Measurements from ENCODE around the gene HERC3.
A peak's percentile ranks its signal among the peaks of the same experiment; 100 is the strongest.

The HERC3 gene

DNA sequence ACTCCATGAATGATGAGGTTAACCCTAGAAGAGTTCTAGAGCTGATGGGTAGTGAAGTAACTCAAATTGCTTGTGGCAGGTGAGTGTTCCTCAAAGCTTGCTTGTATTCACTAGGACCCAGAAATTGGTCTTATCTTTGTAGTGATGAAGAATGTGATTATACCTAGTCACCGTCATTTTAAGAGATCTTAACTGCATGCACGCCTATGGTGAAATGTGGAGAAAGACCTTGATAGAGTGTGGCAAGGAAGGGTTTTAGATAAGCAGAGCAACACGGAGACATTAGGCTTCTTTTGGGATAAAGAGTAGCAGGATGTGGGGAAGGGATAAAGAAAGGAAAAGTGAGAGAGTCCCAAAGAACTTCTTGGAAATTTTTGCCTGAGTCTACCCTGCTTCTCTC, 62.9 kb downstream of the HERC3 start:
- TF ChIP-seq, protein P1, sequence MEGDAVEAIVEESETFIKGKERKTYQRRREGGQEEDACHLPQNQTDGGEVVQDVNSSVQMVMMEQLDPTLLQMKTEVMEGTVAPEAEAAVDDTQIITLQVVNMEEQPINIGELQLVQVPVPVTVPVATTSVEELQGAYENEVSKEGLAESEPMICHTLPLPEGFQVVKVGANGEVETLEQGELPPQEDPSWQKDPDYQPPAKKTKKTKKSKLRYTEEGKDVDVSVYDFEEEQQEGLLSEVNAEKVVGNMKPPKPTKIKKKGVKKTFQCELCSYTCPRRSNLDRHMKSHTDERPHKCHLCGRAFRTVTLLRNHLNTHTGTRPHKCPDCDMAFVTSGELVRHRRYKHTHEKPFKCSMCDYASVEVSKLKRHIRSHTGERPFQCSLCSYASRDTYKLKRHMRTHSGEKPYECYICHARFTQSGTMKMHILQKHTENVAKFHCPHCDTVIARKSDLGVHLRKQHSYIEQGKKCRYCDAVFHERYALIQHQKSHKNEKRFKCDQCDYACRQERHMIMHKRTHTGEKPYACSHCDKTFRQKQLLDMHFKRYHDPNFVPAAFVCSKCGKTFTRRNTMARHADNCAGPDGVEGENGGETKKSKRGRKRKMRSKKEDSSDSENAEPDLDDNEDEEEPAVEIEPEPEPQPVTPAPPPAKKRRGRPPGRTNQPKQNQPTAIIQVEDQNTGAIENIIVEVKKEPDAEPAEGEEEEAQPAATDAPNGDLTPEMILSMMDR (IDR thresholded peaks at IDR 0.05; ENCODE audit: control insufficient read depth, extremely low read depth, insufficient read depth): no peak
- DNase-seq (ENCODE audit: low read depth): no peak

DNA sequence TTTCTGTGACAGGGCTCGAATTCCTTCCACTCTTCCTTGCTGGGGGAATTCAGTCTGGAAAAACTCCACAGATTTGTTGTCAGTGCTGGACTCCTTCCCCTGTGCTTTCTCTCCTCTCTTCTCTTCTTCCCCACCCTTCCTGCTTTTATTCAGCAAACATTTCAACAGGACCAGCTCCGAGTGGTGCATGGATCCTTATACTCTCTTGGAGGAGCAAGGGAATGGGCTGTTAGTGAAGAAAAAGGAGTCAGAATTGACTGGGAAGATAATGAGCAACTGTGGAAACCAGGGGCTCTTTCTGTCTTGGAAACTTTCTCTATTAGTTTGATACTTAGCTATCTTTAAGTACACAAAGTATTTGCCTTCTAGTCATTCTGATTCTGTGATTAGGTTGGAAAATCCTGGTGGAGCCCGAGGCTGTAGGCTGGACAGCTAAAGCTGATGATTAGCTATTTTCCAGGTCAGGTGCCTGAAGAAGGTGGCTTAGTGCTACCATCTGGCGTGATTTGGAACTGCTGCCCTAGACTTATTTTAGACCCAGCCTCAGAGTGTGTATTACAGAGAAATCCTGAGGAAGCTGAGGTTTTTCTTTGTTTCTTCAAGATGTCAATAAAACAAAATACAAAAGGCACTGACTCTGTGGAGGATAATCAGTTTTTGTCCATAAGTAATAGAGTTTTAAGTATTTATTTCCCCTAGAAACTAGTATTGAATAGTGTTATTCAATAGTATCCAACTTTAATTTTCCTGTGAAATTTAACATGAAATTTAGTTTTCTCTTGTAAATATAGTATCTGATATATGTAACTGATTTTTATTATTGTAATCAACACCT, 67.0 kb downstream of the HERC3 start:
- TF ChIP-seq, protein P1 (IDR thresholded peaks at IDR 0.05; ENCODE audit: control insufficient read depth, extremely low read depth, insufficient read depth): peak; percentile 92
- DNase-seq (ENCODE audit: low read depth): peak; percentile 74
- H3K4me3 ChIP-seq (ENCODE audit: low read depth, low read length): no peak overlapping the region

More for the DNA sequence above, 62.9 kb downstream of the HERC3 start:
- no peak overlapping the region for H3K4me3 ChIP-seq (ENCODE audit: low read depth, low read length)

DNA sequence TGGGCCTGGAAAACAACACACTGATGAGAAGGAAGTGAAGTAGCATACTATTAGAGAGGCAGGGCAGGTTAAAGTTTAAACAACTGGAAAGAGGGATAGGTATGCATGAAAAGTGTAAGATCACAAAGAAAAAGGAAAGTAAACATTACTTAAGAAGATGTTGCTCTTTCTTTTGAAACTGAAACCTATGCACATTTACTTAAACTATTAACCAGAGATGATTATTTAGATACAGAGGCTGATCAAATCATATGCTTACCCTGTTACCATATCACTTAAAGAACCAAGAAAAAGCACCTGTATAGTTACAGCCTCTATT, 67.6 kb downstream of the HERC3 start:
- DNase-seq (ENCODE audit: low read depth): no peak
- no peak overlapping the region for H3K4me3 ChIP-seq (ENCODE audit: low read depth, low read length)
- TF ChIP-seq, protein P1 (IDR thresholded peaks at IDR 0.05; ENCODE audit: control insufficient read depth, extremely low read depth, insufficient read depth): no peak

DNA sequence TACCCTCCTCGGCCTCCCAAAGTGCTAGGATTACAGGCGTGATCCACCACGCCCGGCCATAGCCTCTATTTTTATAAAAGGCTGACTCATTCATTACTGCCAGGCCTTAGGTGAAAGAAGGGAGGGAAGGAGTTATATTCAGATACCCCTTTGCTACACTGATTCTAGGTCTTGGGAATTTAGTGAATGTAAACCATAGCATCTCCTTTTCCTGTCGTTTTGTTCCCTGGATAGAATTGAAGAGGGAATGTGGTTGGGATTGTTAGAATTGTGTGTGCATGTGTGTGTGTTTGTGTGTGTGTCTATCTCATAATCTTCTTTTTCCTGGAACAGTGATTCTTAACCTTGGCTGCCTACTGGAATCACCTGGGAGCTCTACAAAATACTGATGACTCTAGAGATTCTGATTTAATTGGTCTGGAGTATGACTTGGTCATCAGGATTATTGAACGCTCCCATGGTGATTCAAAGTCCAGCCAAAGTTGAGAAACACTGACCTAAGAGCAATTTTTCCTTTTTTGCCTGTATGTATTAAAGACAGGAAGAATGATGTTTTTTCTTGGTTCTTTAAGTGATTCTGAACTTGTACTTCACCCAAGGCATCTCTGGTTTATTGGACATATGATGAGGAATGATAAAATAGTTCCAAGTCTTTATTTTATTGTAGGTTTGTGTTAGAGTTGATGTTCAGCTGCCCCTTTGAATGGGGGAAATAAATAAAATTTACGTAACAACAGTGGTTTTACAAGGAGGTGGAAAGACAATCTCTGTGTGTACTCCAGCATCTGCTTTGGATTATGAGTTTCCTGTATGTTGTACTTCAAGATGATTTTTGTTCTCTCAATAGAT, 68.4 kb downstream of the HERC3 start:
- DNase-seq (ENCODE audit: low read depth): no peak
- TF ChIP-seq, protein P1 (IDR thresholded peaks at IDR 0.05; ENCODE audit: control insufficient read depth, extremely low read depth, insufficient read depth): no peak
- no peak overlapping the region for H3K4me3 ChIP-seq (ENCODE audit: low read depth, low read length)

DNA sequence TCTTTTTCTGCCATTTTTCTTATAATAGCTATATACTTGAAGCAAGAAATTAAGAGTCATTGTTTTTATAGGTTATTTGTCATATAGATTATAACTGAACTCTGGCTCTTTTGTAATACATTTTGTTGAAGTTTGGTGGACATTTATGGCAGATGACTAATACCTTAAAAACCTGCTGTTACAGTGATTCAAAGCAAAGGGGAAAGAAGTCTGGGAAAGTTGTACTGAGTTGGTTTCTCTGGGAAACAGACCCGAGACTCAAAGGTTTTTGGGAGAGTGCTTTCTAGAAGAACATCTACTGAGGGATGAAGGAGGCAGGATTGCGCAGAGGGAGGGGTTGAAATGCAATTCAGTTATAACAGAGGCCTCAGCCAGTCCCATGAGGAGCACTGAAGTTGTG, 69.5 kb downstream of the HERC3 start:
- TF ChIP-seq, protein P1 (IDR thresholded peaks at IDR 0.05; ENCODE audit: control insufficient read depth, extremely low read depth, insufficient read depth): no peak
- no peak for DNase-seq (ENCODE audit: low read depth)
- no peak overlapping the region for H3K4me3 ChIP-seq (ENCODE audit: low read depth, low read length)

DNA sequence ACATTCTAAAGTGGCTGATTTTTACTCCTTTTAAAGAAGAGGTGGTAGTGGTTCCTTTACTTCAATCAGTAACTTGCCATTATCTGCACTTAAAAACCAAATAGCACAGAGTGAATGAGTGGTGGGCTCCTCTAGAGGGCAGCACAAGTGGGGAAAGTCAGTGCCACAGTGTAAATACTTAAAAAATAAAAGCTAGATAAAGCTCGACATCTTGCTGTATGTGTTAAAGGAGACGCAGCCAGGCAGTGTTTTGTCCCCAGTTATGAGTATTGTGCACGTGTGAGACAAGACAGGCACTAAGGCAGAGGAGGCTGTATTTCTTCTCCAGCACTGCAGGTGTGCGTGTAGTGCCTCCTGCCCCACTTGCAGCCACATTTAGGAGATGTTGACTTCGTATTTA, 80.7 kb downstream of the HERC3 start:
- TF ChIP-seq, protein P1 (IDR thresholded peaks at IDR 0.05; ENCODE audit: control insufficient read depth, extremely low read depth, insufficient read depth): peak; percentile 71
- no peak for DNase-seq (ENCODE audit: low read depth)
- H3K4me3 ChIP-seq (ENCODE audit: low read depth, low read length): no peak overlapping the region
